H1 (cell line): ENCODE measurements around the gene SAMM50.

ENCODE experiments used
- CEBPB ChIP-seq: IDR thresholded peaks from 2 replicates; pipeline ENCODE4 v1.6.1; 2012; ENCODE audit warnings: low read depth, low read length
- CHD2 ChIP-seq: IDR thresholded peaks from 2 replicates; pipeline ENCODE4 v1.6.1; 2012; ENCODE audit warnings: low read length, improper control_type of control experiment
- CTCF ChIP-seq, 3 experiments: IDR thresholded peaks; 1 replicate in 2 of 3; 2 replicates in 1 of 3; pipeline versions ENCODE4 v1.5.1 to v1.6.1; 2011; ENCODE audit warnings: low read length in 3 of 3, mild to moderate bottlenecking in 3 of 3, inconsistent platforms in 2 of 3, low read depth in 1 of 3, moderate library complexity in 1 of 3; ENCODE audit not compliant: insufficient read depth in 1 of 3; ENCODE audit errors: control extremely low read depth in 1 of 3
- EZH2 ChIP-seq: fragments of 200-600 bp; sonication (generic); IDR thresholded peaks from 2 replicates; pipeline ENCODE4 v1.7.1; 2012; ENCODE audit warnings: low read depth, mild to moderate bottlenecking, moderate library complexity, low read length, inconsistent platforms; ENCODE audit not compliant: severe bottlenecking
- HDAC2 ChIP-seq, 2 experiments: fragments of 300-600 bp in 1 of 2; sonication (generic) in 1 of 2; IDR thresholded peaks; 2 replicates each; pipeline ENCODE4 v1.6.1; 2011 to 2012; ENCODE audit warnings: low read depth in 2 of 2, low read length in 2 of 2, mild to moderate bottlenecking in 2 of 2, moderate library complexity in 2 of 2, borderline replicate concordance in 1 of 2, inconsistent platforms in 1 of 2
- SP2 ChIP-seq: IDR thresholded peaks from 2 replicates; pipeline ENCODE4 v1.6.1; 2012; ENCODE audit warnings: mild to moderate bottlenecking, low read length, inconsistent platforms
- ZNF274 ChIP-seq: IDR thresholded peaks from 2 replicates; pipeline ENCODE4 v1.7.0; 2012; ENCODE audit warnings: low read length, borderline replicate concordance; ENCODE audit errors: extremely low read depth
- TF ChIP-seq, protein P1 (sequence below): IDR thresholded peaks from 2 replicates; pipeline ENCODE4 v1.6.1; 2012; ENCODE audit warnings: inconsistent platforms

- TF ChIP-seq CTCF (IDR thresholded peaks at IDR 0.05; ENCODE audit: control extremely low read depth in 1 of 3, insufficient read depth in 1 of 3, low read depth in 1 of 3, low read length in 3 of 3) (no peak), ZNF274 (no peak), HDAC2 (IDR thresholded peaks at IDR 0.05; ENCODE audit: borderline replicate concordance in 1 of 2, low read depth in 2 of 2, low read length in 2 of 2) (no peak), SP2 (no peak), EZH2 (no peak), CEBPB (no peak), CHD2 (no peak)
- TF ChIP-seq, protein P1, sequence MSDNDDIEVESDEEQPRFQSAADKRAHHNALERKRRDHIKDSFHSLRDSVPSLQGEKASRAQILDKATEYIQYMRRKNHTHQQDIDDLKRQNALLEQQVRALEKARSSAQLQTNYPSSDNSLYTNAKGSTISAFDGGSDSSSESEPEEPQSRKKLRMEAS: no peak
Measured at GRCh38 chr22:44029069-44029468, 73.8 kb downstream of the SAMM50 start.
